ENCODE data around the gene MRPL14.

GRCh38 chr6:44158770-44159228 lies 31.5 kb upstream of the MRPL14 start, which contains the start of gene CAPN11:
- TF ChIP-seq CTCF (IDR thresholded peaks at IDR 0.05) = no peak
- no peak for TF ChIP-seq POLR2A (IDR thresholded peaks at IDR 0.05)

Measured in adrenal gland (tissue), 5 donors.